OCI-LY1 (cell line): Measurements from ENCODE around the gene ODAD3.

Experiments
- EZH2 ChIP-seq: fragments of 200-600 bp; sonication (generic), shearing (Covaris generic); IDR thresholded peaks from 2 replicates; pipeline ENCODE4 v1.8.0; 2017; ENCODE audit warnings: borderline replicate concordance, mixed run types, mild to moderate bottlenecking, antibody characterized with exemption, low read length, moderate library complexity, mixed read lengths
- TF ChIP-seq, protein P1 (sequence below): fragments of 200-600 bp; sonication (generic), shearing (Covaris generic); IDR thresholded peaks from 2 replicates; pipeline ENCODE4 v1.5.1; 2017; ENCODE audit warnings: mild to moderate bottlenecking, antibody characterized with exemption, low read length, moderate library complexity, mixed read lengths

DNA sequence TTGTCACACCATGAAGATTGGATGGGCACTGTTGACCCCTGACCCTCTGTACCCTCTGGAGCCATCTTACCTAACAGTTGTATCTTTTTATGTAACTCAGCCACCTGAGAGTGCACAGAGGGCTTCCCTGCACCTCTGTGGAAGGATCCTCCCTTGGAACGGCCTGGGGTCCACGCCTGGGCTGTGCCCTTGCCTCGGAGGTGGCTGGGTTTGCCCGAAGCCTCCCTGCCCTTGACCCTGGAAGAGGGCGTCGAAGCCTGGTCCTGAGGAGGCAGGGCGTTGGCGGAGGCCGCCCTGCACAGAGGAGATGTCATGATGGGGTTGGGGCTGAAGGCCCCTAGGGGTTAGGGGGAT is 241 bp downstream of the ODAD3 start:
- TF ChIP-seq, protein P1, sequence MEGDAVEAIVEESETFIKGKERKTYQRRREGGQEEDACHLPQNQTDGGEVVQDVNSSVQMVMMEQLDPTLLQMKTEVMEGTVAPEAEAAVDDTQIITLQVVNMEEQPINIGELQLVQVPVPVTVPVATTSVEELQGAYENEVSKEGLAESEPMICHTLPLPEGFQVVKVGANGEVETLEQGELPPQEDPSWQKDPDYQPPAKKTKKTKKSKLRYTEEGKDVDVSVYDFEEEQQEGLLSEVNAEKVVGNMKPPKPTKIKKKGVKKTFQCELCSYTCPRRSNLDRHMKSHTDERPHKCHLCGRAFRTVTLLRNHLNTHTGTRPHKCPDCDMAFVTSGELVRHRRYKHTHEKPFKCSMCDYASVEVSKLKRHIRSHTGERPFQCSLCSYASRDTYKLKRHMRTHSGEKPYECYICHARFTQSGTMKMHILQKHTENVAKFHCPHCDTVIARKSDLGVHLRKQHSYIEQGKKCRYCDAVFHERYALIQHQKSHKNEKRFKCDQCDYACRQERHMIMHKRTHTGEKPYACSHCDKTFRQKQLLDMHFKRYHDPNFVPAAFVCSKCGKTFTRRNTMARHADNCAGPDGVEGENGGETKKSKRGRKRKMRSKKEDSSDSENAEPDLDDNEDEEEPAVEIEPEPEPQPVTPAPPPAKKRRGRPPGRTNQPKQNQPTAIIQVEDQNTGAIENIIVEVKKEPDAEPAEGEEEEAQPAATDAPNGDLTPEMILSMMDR = no peak
- no peak for TF ChIP-seq EZH2
